ENCODE data around the gene MCM10.

The MCM10 gene

GRCh38 chr10:13193637-13194036 lies 32.3 kb downstream of the MCM10 start:
- no peak for TF ChIP-seq FOXP2 (optimal IDR thresholded peaks at IDR 0.05; ENCODE audit: control extremely low read depth, extremely low read length, insufficient read depth)
- Histone ChIP-seq H3K27ac (no peak overlapping the region), H3K9ac (ENCODE audit: insufficient read length) (no peak overlapping the region), H3K36me3 (ENCODE audit: insufficient read depth, low read length) (peaks cover 7% of the 10 kb centered on the region; the same call in 1 of the 2 replicates), H3K9me3 (ENCODE audit: low read depth, low read length) (no peaks in the 10 kb centered on the region), H3K4me3 (no peak overlapping the region)
- DNase-seq (ENCODE audit: low read depth, low spot score), result no peak

GRCh38 chr10:13195016-13195415 lies 33.7 kb downstream of the MCM10 start:
- Histone ChIP-seq H3K4me3 (no peak overlapping the region), H3K9ac (ENCODE audit: insufficient read length) (no peak overlapping the region), H3K27ac (no peak overlapping the region), H3K36me3 (ENCODE audit: insufficient read depth, low read length) (peaks cover 10% of the 10 kb centered on the region; the same call in 1 of the 2 replicates), H3K9me3 (ENCODE audit: low read depth, low read length) (no peaks in the 10 kb centered on the region)
- TF ChIP-seq POLR2AphosphoS5 (IDR thresholded peaks at IDR 0.05; ENCODE audit: borderline replicate concordance, low read depth, low read length), result no peak
- TF ChIP-seq EZH2 (IDR thresholded peaks at IDR 0.05), result no peak
- TF ChIP-seq FOXP2 (optimal IDR thresholded peaks at IDR 0.05; ENCODE audit: control extremely low read depth, extremely low read length, insufficient read depth), result no peak
- no peak for DNase-seq (ENCODE audit: low read depth, low spot score)

- DNase-seq (ENCODE audit: low read depth, low spot score), result no peak
- H3K27ac ChIP-seq, result no peak overlapping the region
Observed at GRCh38 chr10:13201132-13201531, 39.8 kb downstream of the MCM10 start.

GRCh38 chr10:13206091-13206490 lies 44.7 kb downstream of the MCM10 start:
- Histone ChIP-seq H3K4me3 (no peak overlapping the region), H3K9ac (ENCODE audit: insufficient read length) (no peak overlapping the region), H3K9me3 (ENCODE audit: low read depth, low read length) (no peaks in the 10 kb centered on the region), H3K27ac (no peak overlapping the region), H3K36me3 (ENCODE audit: insufficient read depth, low read length) (peaks cover 15% of the 10 kb centered on the region; the same call in 1 of the 2 replicates)
- no peak for TF ChIP-seq POLR2AphosphoS5 (IDR thresholded peaks at IDR 0.05; ENCODE audit: borderline replicate concordance, low read depth, low read length)
- no peak for DNase-seq (ENCODE audit: low read depth, low spot score)

More at GRCh38 chr10:13201132-13201531, 39.8 kb downstream of the MCM10 start:
- H3K9ac ChIP-seq (ENCODE audit: insufficient read length), result no peak overlapping the region
- H3K9me3 ChIP-seq (ENCODE audit: low read depth, low read length), result no peaks in the 10 kb centered on the region
- TF ChIP-seq FOXP2 (optimal IDR thresholded peaks at IDR 0.05; ENCODE audit: control extremely low read depth, extremely low read length, insufficient read depth) (no peak), POLR2AphosphoS5 (IDR thresholded peaks at IDR 0.05; ENCODE audit: borderline replicate concordance, low read depth, low read length) (no peak), EZH2 (IDR thresholded peaks at IDR 0.05) (no peak)
- peaks cover 11% of the 10 kb centered on the region; the same call in 1 of the 2 replicates for H3K36me3 ChIP-seq (ENCODE audit: insufficient read depth, low read length)
- H3K4me3 ChIP-seq, result no peak overlapping the region

- no peaks in the 10 kb centered on the region for H3K9me3 ChIP-seq (ENCODE audit: low read depth, low read length)
- peaks cover 8% of the 10 kb centered on the region; the same call in 1 of the 2 replicates for H3K36me3 ChIP-seq (ENCODE audit: insufficient read depth, low read length)
Observed at GRCh38 chr10:13206546-13207443, 45.4 kb downstream of the MCM10 start.

GRCh38 chr10:13213163-13213562 lies 51.8 kb downstream of the MCM10 start:
- 0 out of 2 replicates have a peak, but pooled peaks cover 7% of the 10 kb centered on the region for H3K36me3 ChIP-seq (ENCODE audit: insufficient read depth, low read length)
- no peak overlapping the region for H3K9ac ChIP-seq (ENCODE audit: insufficient read length)
- H3K4me3 ChIP-seq, result no peak overlapping the region
- H3K9me3 ChIP-seq (ENCODE audit: low read depth, low read length), result no peaks in the 10 kb centered on the region
- TF ChIP-seq EZH2 (IDR thresholded peaks at IDR 0.05), result no peak
- no peak for TF ChIP-seq FOXP2 (optimal IDR thresholded peaks at IDR 0.05; ENCODE audit: control extremely low read depth, extremely low read length, insufficient read depth)
- TF ChIP-seq POLR2AphosphoS5 (IDR thresholded peaks at IDR 0.05; ENCODE audit: borderline replicate concordance, low read depth, low read length), result no peak
- no peak overlapping the region for H3K27ac ChIP-seq
- DNase-seq (ENCODE audit: low read depth, low spot score), result no peak

More at GRCh38 chr10:13206546-13207443, 45.4 kb downstream of the MCM10 start:
- H3K9ac ChIP-seq (ENCODE audit: insufficient read length), result no peak overlapping the region
- DNase-seq (ENCODE audit: low read depth, low spot score), result no peak
- no peak overlapping the region for H3K27ac ChIP-seq
- no peak for TF ChIP-seq EZH2 (IDR thresholded peaks at IDR 0.05)
- TF ChIP-seq FOXP2 (optimal IDR thresholded peaks at IDR 0.05; ENCODE audit: control extremely low read depth, extremely low read length, insufficient read depth), result no peak
- no peak for TF ChIP-seq POLR2AphosphoS5 (IDR thresholded peaks at IDR 0.05; ENCODE audit: borderline replicate concordance, low read depth, low read length)
- H3K4me3 ChIP-seq, result no peak overlapping the region

GRCh38 chr10:13218878-13219277 lies 57.5 kb downstream of the MCM10 start:
- no peaks in the 10 kb centered on the region for H3K9me3 ChIP-seq (ENCODE audit: low read depth, low read length)
- no peak for DNase-seq (ENCODE audit: low read depth, low spot score)
- TF ChIP-seq FOXP2 (optimal IDR thresholded peaks at IDR 0.05; ENCODE audit: control extremely low read depth, extremely low read length, insufficient read depth) (no peak), POLR2AphosphoS5 (IDR thresholded peaks at IDR 0.05; ENCODE audit: borderline replicate concordance, low read depth, low read length) (no peak), EZH2 (IDR thresholded peaks at IDR 0.05) (no peak)
- H3K9ac ChIP-seq (ENCODE audit: insufficient read length), result no peak overlapping the region
- H3K27ac ChIP-seq, result no peak overlapping the region
- no peak overlapping the region for H3K4me3 ChIP-seq
- no peaks in the 10 kb centered on the region for H3K36me3 ChIP-seq (ENCODE audit: insufficient read depth, low read length)

GRCh38 chr10:13219685-13220670 lies 58.6 kb downstream of the MCM10 start:
- DNase-seq (ENCODE audit: low read depth, low spot score), result no peak
- no peaks in the 10 kb centered on the region for H3K36me3 ChIP-seq (ENCODE audit: insufficient read depth, low read length)
- TF ChIP-seq POLR2AphosphoS5 (IDR thresholded peaks at IDR 0.05; ENCODE audit: borderline replicate concordance, low read depth, low read length) (no peak), EZH2 (IDR thresholded peaks at IDR 0.05) (no peak), FOXP2 (optimal IDR thresholded peaks at IDR 0.05; ENCODE audit: control extremely low read depth, extremely low read length, insufficient read depth) (no peak)
- H3K9ac ChIP-seq (ENCODE audit: insufficient read length), result no peak overlapping the region
- H3K4me3 ChIP-seq, result no peak overlapping the region
- H3K27ac ChIP-seq, result no peak overlapping the region
- no peaks in the 10 kb centered on the region for H3K9me3 ChIP-seq (ENCODE audit: low read depth, low read length)
